Muscle of back (tissue), 11 donors: Measurements from ENCODE around the gene CGB5. TPM values are rescaled to one million over a fixed set of nuclear protein-coding genes. Genes with fewer than 3 reads are reported as not detected.

Source experiments
- DNase-seq, 3 donors: peaks; one replicate each; pipeline versions ENCODE4 v3.0.0 to v3.0.0-alpha.2; 2013
- polyA plus RNA-seq, 10 donors: library from polyadenylated mRNA; unstranded; fragments of 120-200 nt; gene quantifications; one replicate each; pipeline ENCODE4 v1.2.1, GENCODE V29; 2013; ENCODE audit not compliant: insufficient read length in 10 of 10

The CGB5 gene
- polyA plus RNA-seq, 10 donors: 0.44 to 2.1 (median 1.5) TPM; not detected in 5

DNA sequence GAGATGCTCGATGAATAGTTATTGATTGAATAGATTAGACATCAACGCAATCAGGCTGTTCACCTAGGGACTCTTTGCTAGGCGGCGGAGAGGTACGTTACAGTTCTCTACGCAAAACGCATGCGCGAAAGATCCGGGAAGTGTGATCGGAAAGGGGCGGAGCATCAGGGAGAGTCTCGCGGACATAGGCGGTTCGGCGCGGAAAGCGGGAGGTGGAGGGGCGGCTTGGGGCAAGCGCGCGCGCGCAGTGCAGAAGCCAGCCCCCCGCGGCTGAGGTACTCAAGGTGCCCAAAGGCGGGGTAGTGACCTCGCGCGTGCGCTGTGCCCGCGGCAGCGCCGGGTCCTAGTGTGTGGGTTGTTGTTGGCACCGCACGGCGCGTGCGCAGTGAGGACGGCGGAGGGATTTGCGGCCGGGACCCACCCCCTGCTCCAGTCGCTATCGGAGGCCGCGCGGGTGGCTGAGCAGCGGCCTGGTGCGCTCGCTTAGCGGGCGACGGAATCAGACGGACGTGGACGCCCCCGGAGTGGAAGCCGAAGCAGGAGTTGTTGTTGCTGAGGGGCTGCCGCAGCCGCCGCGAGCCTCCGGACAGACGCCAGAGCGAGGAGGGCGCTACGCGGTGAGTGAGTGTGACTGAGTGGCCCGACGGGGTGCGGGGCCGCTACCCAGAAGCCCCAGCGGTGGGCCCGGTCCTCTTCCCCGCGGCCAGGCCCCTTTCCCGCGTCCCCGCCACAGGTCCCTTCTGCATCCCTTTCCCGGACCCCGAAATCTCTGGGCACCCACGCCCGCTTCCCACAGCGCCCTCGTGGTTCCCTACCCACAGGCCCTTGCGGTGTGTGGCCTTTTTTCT, 41.6 kb downstream of the CGB5 start, which contains the start of gene SNRNP70:
SNRNP70 (plus strand) TSS at position 432 of the 848 bp plus-strand sequence. CDS start 964 bp downstream, outside the sequence.
- peak; percentile 99 to 100 (median 100) for DNase-seq

DNA sequence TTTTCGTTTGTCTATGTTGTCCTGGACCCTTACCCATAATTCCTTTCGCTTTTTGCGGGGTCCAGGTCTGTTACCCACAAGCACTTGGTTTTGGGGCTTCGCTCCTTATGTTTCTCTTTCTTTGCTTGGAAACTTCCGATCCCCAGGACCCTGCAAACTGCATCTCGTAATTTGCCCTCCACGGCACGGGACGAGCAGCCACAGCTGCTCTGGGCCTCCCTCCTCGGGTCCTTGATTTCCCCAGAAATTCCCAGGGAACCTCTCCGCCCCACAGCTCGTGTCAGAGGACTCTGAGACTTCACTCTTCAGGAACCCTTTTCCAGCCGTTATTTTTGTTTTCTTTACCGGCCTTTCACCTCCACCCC, 42.2 kb downstream of the CGB5 start:
- no peak for DNase-seq

DNA sequence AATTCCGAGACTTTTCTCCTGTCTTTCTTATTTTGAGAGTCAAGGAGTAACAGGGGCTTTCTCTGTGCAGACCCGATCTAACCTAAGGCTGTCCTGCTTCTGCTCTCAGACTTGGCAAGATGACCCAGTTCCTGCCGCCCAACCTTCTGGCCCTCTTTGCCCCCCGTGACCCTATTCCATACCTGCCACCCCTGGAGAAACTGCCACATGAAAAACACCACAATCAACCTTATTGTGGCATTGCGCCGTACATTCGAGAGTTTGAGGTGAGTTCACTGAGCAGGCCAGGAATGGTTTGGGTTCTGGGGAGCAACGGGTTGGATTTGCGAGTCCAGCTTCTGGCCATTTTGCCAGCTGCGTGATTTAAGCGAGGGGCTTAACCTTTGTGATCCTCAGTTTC, 42.6 kb downstream of the CGB5 start:
- no peak for DNase-seq

DNA sequence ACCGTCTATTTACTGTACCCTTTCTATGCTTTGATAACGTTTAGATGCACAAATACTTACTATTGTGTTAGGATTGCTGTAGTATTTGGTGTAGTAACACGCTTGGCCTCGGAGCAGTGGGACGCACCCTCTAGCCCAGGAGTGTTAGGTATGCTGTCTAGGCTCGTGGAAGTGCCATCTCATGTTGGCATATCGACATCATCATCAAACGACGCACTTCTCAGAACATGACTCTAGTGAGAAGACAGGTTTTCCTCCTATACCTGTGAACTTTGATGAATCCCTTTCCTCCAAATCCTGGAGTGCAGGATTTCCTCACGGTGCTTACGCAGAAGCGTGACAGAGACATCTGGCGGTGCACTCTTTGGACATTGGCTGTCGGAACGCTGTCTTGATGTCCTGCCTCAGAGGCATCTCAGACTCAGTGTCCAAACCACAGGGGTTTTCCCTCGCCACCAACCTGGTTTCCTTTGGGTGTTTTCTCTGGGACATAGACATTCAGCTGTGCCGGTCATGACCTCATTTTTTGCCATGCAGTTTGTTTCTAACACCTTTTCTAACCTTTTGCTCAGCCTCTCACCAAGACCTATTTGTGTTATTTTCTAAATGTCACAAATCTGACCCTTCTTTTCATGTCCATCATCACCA, 47.9 kb downstream of the CGB5 start:
- no peak for DNase-seq

DNA sequence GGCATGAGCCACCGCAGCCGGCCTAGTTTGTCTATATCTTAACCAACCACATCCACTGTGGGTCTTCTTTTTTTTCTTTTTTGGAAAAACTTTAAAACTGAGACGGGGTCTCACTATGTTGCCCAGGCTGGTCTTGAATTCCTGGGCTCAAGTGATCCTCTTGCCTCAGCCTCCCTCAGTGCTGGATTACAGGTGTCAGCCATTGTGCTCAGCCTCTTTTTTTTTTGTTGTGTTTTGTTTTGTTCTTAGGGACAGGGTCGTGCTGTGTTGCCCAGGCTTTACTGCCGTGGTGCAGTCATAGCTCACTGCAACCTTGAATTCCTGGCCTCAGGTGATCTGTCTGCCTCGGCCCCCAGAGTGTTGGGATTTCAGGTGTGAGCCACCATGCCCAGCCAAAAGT, 49.0 kb downstream of the CGB5 start:
- DNase-seq: no peak

Other genes with a start within 250 kb of the CGB5 start
- 10 to 100 TPM; 19.6 to 24.3 (median 22.4) TPM for gene BCAT2, start 232.8 kb upstream of the CGB5 start, polyA plus RNA-seq
- 1 to 10 TPM; 2.6 to 4.5 (median 3.2) TPM for gene HSD17B14, start 207.4 kb upstream of the CGB5 start, polyA plus RNA-seq
- 10 to 100 TPM; 23.6 to 43.5 (median 33.1) TPM for gene PLEKHA4, start 175.2 kb upstream of the CGB5 start, polyA plus RNA-seq
- 10 to 100 TPM; 44.3 to 79.0 (median 62.4) TPM for gene PPP1R15A, start 171.4 kb upstream of the CGB5 start, polyA plus RNA-seq
- gene TULP2, start 145.1 kb upstream of the CGB5 start, polyA plus RNA-seq: under 1 TPM in 5 of 10 donors, not detected in 5; 0.16 to 0.54 (median 0.30) TPM
- gene NUCB1, start 143.5 kb upstream of the CGB5 start, polyA plus RNA-seq: 100 to 1,000 TPM; 118 to 190 (median 146) TPM
- under 1 TPM in 9 of 10 donors, not detected in 1; 0.15 to 0.80 (median 0.39) TPM for gene DHDH, start 110.1 kb upstream of the CGB5 start, polyA plus RNA-seq
- gene BAX, start 89.0 kb upstream of the CGB5 start, polyA plus RNA-seq: 10 to 100 TPM; 32.8 to 56.5 (median 42.7) TPM
- gene FTL, start 78.5 kb upstream of the CGB5 start, polyA plus RNA-seq: 100 to 1,000 TPM; 520 to 975 (median 659) TPM
- gene GYS1, start 50.5 kb upstream of the CGB5 start, polyA plus RNA-seq: 100 to 1,000 TPM in 2 of 10 donors, 10 to 100 TPM in 8; 52.5 to 103 (median 84.0) TPM
- 10 to 100 TPM; 43.8 to 73.4 (median 52.0) TPM for gene RUVBL2, start 50.0 kb upstream of the CGB5 start, polyA plus RNA-seq
- under 1 TPM in 1 of 10 donors, not detected in 9; 0.34 TPM for gene LHB, start 26.8 kb upstream of the CGB5 start, polyA plus RNA-seq
- under 1 TPM in 2 of 10 donors, not detected in 8; 0.19 to 0.54 TPM for gene CGB3, start 19.5 kb upstream of the CGB5 start, polyA plus RNA-seq
- under 1 TPM in 1 of 10 donors, not detected in 9; 0.49 TPM for gene CGB2, start 12.0 kb upstream of the CGB5 start, polyA plus RNA-seq
- under 1 TPM in 1 of 10 donors, not detected in 9; 0.90 TPM for gene CGB1, start 7.0 kb upstream of the CGB5 start, polyA plus RNA-seq
- gene CGB8, start 5.3 kb downstream of the CGB5 start, polyA plus RNA-seq: 1 to 10 TPM in 2 of 10 donors, under 1 TPM in 3, not detected in 5; 0.40 to 1.6 (median 0.82) TPM
- gene CGB7, start 13.9 kb downstream of the CGB5 start, polyA plus RNA-seq: 1 to 10 TPM in 3 of 10 donors, under 1 TPM in 7; 0.50 to 1.5 (median 0.66) TPM
- gene NTF4, start 21.0 kb downstream of the CGB5 start, polyA plus RNA-seq: 1 to 10 TPM; 2.4 to 5.8 (median 3.8) TPM
- gene KCNA7, start 28.9 kb downstream of the CGB5 start, polyA plus RNA-seq: 1 to 10 TPM; 3.3 to 9.4 (median 7.1) TPM
- gene SNRNP70, start 41.6 kb downstream of the CGB5 start, polyA plus RNA-seq: 100 to 1,000 TPM; 136 to 261 (median 187) TPM
- 10 to 100 TPM in 4 of 10 donors, 1 to 10 TPM in 6; 8.1 to 14.5 (median 9.8) TPM for gene LIN7B, start 70.5 kb downstream of the CGB5 start, polyA plus RNA-seq
- gene C19orf73, start 75.3 kb downstream of the CGB5 start, polyA plus RNA-seq: 1 to 10 TPM in 1 of 10 donors, under 1 TPM in 7, not detected in 2; 0.26 to 1.4 (median 0.64) TPM
- 10 to 100 TPM in 1 of 10 donors, 1 to 10 TPM in 9; 3.4 to 11.9 (median 6.6) TPM for gene PPFIA3, start 75.7 kb downstream of the CGB5 start, polyA plus RNA-seq
- gene HRC, start 111.5 kb downstream of the CGB5 start, polyA plus RNA-seq: 100 to 1,000 TPM in 9 of 10 donors, 10 to 100 TPM in 1; 77.6 to 154 (median 138) TPM
- 10 to 100 TPM; 16.8 to 66.3 (median 31.4) TPM for gene TRPM4, start 113.9 kb downstream of the CGB5 start, polyA plus RNA-seq